HG02840 (cell line): ENCODE results near the gene ATXN7L1.
"Not testable (repeated sequence)": the region's sequence is repeated elsewhere in the genome, so short reads cannot be mapped to it uniquely, and the experiment has no call there.

ENCODE experiments used
- ATAC-seq: cut with Tn5 transposase; IDR thresholded peaks from one replicate; pipeline ENCODE4 v1.9.1; 2021; ENCODE audit warnings: mild to moderate bottlenecking, moderate library complexity, moderate number of reproducible peaks; ENCODE audit not compliant: unreplicated experiment, low FRiP score

The ATXN7L1 gene

DNA sequence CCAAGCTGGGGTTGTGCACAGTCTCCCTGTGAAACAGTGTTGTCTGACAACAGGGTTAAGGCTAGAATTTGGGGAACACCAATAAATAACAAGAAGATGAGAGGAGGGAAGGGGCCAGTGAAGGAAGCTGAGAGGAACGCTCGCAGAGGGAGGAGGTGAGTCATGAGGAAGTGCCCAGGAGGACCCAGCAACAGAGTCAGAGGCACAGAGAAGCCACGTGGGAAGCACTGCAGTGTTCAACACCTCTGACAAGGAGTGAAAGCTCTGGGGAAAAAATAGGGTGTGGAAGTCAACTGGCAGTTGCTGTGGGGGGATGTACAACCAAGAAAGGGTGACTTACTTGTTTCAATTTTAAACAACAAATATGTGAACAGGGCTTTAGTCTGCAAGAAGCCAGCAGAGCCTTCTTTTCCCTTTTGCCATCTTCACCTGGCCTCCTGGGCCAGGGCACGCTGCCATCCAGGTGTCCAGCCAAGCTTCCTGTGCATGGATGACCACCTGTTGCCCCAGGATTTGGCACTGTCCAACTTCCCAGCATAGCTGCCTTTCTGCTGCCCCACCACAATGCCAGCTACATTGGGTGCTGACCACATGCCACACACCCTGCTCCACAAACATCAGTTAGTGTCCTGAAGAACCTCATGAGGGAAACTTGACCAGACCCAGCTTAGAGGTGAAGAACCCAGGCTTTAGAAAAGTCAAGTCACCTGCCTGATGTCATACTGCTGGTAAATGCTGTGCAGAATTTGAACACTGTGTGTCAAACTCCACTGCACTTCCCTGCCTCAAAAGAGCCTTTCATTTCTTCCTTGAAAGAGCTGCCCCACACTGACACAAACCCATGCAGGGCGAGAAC, 69.6 kb downstream of the ATXN7L1 start:
- no peak for ATAC-seq

DNA sequence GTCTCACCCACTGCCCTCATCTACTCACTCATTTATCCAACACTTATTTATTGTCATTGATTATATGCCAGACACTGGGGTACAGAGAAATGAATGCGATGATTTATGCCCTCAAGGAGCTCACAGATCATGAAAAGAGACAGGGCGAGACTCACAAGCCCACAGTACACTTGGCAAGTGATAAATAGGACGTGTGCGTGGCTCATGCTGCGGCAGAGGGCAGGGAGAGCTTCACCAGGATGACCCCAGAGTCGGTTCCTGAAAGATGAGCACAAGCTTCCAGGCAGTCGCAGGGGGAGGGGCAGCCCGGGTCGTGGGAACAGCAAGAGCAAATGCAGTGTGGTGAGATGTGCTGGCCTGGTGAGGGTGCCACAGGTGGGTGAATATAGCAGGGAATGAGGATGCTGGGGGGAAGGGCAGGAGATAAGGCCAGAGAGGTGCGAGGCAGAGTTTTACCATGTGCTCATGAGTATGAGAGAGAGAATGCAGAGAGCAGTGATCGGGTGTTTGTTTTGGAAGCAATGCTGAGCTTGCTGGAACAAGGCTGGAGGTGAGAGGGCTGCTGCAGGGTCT, 70.9 kb downstream of the ATXN7L1 start:
- no peak for ATAC-seq

DNA sequence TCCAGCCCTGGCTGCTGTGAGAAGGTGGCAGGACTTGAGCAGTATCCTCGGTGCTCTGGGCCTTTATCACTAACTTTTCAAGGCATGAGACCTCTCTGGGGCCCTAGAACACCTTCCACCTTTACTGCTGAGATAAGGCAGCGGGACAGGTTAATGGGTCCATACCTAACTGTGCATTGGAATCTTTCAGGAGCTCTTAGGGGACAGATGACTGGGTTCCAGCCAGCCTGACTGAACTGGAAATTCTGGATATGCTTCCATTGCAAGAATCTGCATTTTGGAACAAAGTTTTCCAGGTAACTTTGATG, 73.0 kb downstream of the ATXN7L1 start:
- ATAC-seq = no peak

DNA sequence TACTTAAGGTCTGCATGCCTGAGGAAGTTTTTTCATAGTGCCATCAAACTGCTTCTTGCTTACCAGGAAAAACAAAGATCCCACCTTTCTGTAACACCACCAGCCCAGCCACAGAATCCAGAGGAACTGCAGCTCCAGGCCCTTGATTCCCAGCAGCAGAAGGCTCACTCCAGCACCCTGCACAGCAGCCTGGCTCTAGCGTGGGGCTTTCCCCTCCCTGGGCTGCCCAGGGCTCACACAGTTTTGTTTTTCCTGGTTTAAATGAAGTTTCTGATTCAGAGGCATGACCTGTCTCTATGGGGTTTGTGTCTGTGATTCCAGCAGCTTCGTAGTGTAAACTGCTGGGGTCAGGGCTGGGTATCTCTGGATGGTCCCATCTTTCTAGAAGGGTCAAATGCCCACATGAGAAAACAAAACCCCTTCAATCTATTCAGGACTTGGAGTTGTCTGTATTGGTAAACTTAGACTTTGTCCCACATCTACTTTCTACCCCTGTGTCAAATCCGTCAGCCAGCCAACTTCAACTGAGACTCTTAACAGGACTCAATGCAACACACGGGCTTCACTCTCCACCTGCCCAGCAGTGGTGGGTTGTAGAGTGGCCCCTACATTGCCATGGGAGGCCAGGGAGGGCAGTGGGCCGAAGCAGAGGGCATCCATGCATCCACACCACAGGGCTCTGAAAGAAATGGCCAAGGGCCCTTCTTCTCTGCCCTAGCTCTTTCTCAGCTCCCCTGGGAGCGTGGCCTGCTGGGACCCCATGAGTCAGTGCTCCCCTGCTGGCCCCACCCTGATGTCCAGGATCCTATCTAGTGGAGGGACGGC, 73.6 kb downstream of the ATXN7L1 start:
- ATAC-seq = no peak

DNA sequence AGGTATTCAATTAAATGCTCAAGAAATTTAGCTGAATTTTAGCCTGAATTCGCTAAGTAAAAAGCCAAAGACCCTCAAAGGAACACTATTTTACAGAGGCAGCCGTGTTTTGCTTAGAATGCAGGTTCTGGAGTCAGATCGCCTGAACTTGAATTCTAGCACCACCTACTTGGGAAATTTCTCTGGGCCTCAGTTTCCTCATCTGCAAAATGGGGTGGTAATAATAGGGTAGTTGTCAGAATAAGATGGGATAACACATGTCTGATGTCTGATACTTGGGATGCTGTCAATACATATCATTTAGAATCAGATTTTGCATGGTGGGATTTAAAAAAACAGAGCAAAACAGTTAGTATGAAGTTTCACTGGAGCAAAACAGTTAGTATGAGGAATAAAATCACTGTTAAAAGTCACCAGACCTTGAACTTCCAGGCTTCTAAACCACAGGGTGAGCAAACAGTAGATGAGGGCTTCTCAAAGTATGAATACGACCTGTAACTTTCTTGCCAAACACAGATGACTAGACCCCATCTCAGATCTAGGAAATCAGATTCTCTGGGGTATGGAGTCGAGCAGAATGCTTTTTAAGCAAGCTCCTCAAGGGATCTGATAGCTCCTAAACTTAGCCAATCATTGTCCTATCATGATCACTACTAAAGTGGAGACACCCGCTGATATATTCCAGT, 75.4 kb downstream of the ATXN7L1 start:
- ATAC-seq = no peak

DNA sequence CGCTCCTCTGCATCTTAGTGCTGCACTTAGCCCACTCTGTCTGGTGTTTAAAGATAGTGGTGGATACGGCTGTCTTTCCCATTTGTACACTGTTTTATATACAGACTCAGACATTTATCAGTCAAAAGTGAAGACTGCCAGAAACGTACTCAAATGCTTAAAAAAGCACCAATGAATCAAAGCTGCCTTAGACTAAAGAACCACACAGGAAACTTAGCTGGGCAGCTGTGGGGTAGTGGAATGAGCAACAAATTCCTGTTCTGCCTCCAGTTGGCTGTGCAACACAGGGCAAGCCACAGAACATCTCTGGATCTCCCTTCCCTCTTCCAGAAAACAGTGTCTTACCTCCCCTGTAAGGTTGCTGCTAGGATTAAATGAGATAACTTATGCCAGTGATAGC, 76.0 kb downstream of the ATXN7L1 start:
- no peak for ATAC-seq

DNA sequence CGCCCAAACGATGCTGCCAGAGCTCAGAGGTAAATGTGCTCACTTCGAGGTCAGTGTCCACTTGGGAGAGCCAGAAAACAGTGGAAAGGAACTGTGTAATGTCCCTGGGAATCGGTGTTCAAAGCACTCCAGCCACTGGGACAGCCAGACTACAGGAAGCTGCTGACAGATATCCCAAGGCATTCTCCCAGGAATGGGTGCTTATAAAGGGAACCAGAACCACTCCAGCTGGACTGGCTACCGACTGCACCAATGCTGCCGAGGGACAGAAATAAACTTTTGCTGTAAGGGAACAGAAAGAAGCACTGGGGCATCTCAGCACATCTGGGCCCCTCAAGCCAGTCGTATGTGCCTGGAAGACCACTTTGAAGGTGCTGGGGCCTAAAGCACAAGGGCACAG, 76.7 kb downstream of the ATXN7L1 start:
- no peak for ATAC-seq

DNA sequence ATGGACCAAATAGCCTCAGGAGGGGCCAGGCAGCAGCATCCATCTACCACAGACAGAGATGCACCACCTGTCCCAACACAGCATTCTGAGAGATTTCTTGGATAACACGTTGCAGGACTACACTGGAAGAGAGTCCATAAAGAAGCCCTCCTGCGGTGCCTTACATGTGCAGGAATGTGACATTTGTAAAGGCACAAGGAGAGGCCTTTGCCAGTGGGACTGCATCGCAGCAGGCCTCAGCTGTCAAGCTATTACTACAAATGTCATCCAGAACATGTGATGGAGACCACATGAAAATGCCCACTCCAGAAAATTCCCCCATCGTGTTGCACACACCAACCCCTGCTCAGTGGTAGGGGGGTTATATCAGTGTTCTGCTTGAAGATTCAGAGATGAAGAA, 77.4 kb downstream of the ATXN7L1 start:
- ATAC-seq = no peak

DNA sequence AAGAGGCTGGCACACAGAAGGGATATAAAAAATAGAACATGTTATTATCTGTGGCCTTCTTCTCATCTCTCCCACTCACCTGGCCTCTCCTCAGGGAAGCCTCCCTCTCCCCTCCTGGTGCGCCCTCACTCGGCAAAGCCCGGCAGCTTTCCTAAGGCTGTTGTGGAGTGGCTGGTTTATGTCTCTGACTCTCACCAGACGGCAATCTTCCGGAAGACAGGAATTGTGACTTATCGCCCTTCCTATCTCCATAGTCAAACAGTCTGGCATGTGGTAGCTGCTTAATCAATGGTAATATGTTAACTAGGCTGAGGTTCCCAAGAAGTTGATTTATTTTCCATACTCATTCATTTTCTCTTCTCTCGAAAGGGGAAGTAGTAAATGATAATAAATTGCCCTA, 78.7 kb downstream of the ATXN7L1 start:
- no peak for ATAC-seq

DNA sequence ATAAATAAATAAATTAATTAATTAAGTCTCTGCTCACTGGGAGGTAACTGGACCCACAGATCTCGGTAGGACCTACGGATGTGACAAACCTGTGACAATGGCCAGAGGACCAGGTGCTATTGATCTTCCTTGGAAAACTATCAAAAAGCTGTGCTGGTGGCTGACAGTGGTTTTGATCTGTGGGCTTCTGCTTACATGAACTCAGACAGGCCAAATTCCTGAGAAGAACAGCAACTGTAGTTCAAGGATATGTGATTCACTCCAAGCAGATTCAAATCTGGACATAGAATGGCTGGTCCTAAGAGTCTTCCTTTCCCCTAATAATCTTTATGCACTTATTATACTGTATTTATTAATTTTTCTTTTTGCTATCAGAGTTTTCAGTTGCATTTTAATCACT, 80.0 kb downstream of the ATXN7L1 start:
- no peak for ATAC-seq

DNA sequence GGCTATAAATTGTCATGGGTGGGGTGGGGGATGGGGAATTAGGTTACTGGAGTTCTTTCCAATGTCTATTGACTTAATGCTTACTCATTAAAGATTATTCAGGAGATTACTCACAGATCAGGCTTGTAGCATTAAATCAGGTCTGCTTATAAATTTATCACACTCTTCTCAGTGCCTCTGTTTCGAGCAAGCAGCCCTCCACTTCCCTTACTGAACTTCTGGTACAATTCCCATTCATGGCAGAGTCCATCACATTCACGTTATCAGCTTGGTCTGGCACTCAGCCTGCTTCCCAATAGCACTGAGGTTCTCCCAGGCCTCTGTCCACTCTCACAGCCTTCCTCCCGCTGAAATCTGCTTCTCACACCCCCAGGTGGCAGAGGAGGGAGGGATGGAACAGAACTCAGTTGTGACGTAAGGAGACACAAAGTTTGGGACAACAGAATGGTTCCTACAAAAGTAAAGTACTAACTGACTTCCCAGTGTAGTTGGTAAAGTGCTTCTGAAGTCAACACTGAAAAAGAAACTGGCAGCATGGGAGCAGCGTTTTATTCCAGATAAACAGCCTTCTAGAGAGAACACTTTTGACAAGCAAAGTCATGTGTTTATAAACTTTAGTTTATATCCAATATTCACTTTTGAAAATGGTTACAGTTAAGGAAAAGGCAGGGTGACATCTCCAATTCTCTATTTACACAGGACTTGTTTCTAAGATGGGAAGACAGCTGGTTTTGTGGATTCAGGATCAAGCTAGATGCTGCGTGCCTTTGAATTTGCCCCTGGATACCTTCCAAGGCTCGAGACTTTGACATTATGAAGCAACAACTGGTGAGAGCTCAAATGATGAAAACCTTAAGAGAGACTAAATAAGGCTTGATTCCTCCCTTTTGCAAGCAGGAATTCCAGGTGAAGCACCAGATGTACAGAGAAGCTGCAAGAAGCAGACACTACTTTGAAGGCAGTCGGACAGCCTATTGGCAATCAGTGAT, 81.4 kb downstream of the ATXN7L1 start:
- ATAC-seq = no peak

DNA sequence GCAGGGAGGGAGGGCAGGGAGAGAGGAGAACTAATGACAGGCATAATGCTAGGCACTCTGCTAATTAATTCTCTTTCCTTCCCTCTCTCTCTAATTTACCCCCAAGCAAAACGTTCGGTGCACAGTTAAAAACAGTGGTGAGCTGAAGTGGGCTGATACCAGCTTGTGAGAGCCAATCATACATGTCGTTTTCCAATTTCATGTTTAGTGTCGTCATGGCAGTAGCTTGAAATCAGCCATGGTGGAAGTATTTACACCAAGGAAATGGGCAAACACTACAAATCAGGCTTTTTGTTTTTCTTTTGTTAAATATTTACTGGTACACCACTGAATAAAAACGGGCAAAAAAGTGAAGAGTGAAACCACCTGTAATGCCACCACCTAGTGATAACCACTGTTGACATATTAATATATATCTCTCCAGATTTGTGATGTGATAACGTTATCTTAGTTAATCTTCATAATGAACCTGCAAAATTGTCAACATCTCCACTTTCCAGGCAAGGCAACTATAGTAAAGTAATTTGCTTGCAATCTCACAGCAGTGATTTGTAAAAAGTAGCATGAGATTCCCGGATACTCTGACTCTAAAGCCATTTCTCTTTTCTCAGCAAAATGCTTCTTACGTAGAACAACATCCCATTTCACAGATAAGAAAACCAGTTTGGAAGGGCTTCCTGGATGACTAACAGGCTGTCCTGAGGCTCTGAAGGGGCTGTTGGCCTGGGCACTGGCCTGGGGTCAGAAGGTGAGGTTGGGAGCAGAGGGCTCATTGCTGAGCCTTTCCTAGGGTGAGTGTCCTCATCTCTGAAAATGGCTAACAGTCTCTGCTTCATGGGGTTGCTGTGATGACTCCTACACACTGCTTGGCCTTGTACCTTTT, 83.7 kb downstream of the ATXN7L1 start:
- no peak for ATAC-seq

DNA sequence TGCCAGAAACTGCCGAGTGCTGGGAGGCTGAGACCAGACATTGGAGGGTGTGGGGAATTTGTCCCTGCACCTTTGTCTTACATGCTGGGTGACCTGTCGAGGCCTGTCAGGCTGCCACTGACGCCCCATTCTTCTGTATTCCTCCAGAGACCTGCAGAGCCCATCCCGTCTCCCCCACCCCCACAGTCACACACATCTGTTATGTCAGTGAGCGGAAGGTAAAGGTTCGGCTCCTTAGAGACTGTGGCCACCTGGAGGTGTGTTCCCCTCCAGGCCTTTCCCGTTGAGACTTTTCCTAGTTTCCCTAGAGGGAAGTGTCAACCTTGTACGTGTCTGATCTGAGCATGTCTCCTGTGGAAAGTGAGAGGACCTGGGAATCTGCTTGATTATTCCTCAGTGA, 84.5 kb downstream of the ATXN7L1 start:
- ATAC-seq = no peak

DNA sequence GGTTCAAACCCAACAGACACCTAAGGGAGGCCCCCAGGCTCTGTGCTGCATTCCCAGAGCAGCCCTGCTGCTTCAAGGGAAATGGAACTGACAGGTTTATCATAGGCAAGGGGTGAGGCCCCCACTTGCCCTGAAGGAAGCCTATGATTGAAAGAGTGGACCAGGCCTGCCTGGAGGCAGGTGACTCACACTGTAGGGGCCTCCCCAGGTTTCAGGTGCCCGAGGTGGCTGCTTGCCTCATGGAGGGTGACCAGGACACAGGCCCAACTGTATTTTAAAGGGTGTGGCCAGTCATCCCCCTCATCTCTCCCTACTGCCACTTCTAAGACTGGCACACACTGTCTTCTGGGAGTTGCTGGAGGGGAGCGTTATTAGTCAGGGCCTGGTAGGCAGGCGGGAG, 85.4 kb downstream of the ATXN7L1 start:
- no peak for ATAC-seq

DNA sequence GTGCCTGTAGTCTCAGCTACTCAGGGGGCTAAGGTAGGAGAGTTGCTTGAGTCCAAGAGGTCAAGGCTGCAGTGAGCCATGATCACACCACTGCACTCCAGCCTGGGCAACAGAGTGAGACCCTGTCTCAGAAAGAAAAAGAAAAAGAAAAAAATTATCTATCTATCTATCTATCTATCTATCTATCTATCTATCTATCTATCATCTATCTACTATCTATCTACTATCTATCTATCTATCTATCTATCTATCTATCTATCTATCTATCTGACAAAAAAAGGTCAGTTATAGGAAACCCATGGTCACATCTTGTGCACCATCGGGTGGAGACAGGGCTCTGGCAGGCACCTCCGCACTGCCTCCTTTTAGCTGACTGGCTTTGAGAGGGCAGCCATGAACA, 85.9 kb downstream of the ATXN7L1 start:
- not testable (repeated sequence) for ATAC-seq

DNA sequence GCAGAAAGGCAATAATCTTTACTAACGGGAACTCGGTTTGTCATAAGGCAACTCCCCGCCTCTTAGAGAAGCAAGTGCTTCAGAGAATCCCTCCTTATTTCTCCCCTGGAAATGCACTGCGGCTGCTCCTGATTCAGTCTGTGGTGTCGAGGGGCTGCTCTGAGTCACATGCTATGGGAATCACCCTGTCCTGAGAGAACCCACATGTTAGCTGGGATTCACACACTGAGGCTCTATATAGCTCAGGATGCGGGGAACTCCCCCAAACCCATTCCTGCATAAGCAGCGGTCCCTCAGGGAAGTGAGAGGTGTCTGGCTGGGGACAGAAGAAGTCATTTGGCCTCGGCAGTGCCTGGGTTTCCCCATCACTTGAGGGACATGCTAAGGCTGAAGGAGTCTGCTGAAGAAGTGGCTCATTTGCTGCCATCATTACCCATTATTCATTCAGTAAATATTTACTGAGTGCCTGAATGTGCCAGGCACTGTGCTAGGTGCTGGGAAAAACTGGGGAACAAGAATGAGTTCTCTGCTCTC, 87.5 kb downstream of the ATXN7L1 start:
- no peak for ATAC-seq

DNA sequence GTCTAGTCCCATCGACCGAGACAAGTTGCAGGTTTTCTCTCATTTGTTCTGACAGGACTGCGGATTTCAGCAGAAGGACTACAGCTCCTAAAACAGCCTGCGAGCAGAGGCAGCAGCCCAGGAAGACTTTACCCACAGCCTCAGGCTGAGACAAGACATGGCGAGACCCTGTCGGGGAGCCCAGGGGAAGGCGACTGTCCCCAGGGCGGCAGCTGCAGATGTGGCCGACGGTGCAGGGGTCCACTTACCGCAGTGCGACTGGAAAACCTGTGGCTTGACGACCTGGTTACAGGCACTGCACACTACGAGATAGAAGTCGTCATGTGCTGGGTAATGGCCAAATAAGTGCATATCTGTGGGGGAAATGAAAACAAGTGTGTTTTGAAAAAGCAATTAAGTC, 88.0 kb downstream of the ATXN7L1 start:
- no peak for ATAC-seq

DNA sequence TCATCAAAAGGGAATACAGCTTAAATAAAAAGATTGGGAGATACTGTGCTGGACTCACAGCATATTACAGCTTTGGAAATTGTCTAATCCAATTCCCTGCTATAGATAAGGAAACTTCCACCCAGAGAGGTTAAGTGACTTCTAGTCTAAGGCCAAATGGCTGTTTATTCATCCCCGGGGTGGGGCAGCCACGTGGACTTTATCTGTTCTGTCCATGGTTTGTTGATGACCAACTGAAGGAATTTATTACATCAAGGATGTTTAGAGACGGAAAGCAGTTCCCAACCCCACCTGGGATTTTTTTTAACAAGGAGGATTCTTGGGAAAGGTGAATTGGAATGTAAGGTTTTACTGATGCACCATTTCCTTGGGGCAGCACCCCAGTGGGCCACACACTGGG, 88.6 kb downstream of the ATXN7L1 start:
- no peak for ATAC-seq
